Esophagus mucosa (tissue), 1 donor: ENCODE measurements around the gene TMEM69. TPM values are rescaled to one million over a fixed set of nuclear protein-coding genes. Genes with fewer than 3 reads are reported as not detected.
"Not testable (repeated sequence)": the region's sequence is repeated elsewhere in the genome, so short reads cannot be mapped to it uniquely, and the experiment has no call there.

Source experiments
- ATAC-seq: fragments of 200-7000 bp; cut with Tn5 transposase; one replicate; pipeline ENCODE4 v1.9.1; 2020
- total RNA-seq: library from RNA; stranded (reverse); gene quantifications from one replicate; pipeline ENCODE4 v1.2.4, GENCODE V29; 2023
- donor health status: DM: yes; HTN: yes; CAD: no.

The TMEM69 gene
- total RNA-seq, 1 donor from 2014 or later: 22.6 TPM

GRCh38 chr1:45739641-45740156 is 51.7 kb downstream of the TMEM69 start:
- not testable (repeated sequence) for ATAC-seq

Other genes with a start within 250 kb of the TMEM69 start
- gene TESK2, start 197.0 kb upstream of the TMEM69 start, total RNA-seq: 5.2 TPM
- gene CCDC163, start 188.1 kb upstream of the TMEM69 start, total RNA-seq: 0.88 TPM
- gene MMACHC, start 187.9 kb upstream of the TMEM69 start, total RNA-seq: 4.3 TPM
- gene PRDX1, start 166.3 kb upstream of the TMEM69 start, total RNA-seq: 794 TPM
- gene AKR1A1, start 137.4 kb upstream of the TMEM69 start, total RNA-seq: 223 TPM
- 49.9 TPM for gene NASP, start 104.1 kb upstream of the TMEM69 start, total RNA-seq
- 2.5 TPM for gene CCDC17, start 64.1 kb upstream of the TMEM69 start, total RNA-seq
- 95.3 TPM for gene GPBP1L1, start 1.6 kb upstream of the TMEM69 start, total RNA-seq
- gene IPP, start 62.5 kb downstream of the TMEM69 start, total RNA-seq: 10.4 TPM
- 8.4 TPM for gene MAST2, start 115.4 kb downstream of the TMEM69 start, total RNA-seq